DND-41 (cell line): ENCODE data around the gene B3GLCT.

Experiments used
- ATAC-seq: fragments of 200-7000 bp; cut with Tn5 transposase; 3 replicates; pipeline ENCODE4 v1.9.1; 2021; ENCODE audit warnings: low read depth; ENCODE audit not compliant: insufficient read depth
- DNase-seq: peaks from one replicate; pipeline ENCODE4 v3.0.0-alpha.2; 2020
- H2AFZ ChIP-seq: 2 replicates; pipeline ENCODE4 v1.6.0; 2012; ENCODE audit warnings: low read depth, low read length
- H3K27ac ChIP-seq: 2 replicates; pipeline ENCODE4 v1.5.1; 2012; ENCODE audit warnings: low read length, inconsistent platforms
- H3K27me3 ChIP-seq: fragments of 200-600 bp; sonication (generic); 2 replicates; pipeline ENCODE4 v1.6.0; 2012; ENCODE audit warnings: low read length, mild to moderate bottlenecking, inconsistent platforms; ENCODE audit not compliant: insufficient read depth, poor library complexity
- H3K36me3 ChIP-seq: 2 replicates; pipeline ENCODE4 v1.5.1; 2012; ENCODE audit warnings: low read length, inconsistent platforms; ENCODE audit not compliant: insufficient read depth
- H3K4me1 ChIP-seq: 2 replicates; pipeline ENCODE4 v1.5.1; 2012; ENCODE audit warnings: mild to moderate bottlenecking, low read length; ENCODE audit not compliant: insufficient read depth
- H3K4me2 ChIP-seq: 2 replicates; pipeline ENCODE4 v1.6.0; 2012; ENCODE audit warnings: mild to moderate bottlenecking, moderate library complexity, low read length, inconsistent platforms; ENCODE audit not compliant: insufficient read depth
- H3K4me3 ChIP-seq, 2 experiments: fragments of 200-600 bp in 1 of 2; shearing (Covaris generic) in 1 of 2; 2 replicates each; pipeline ENCODE4 v1.5.1; 2012 to 2016; ENCODE audit warnings: inconsistent platforms in 2 of 2, low read length in 2 of 2, mild to moderate bottlenecking in 2 of 2, low read depth in 1 of 2, moderate library complexity in 1 of 2
- H3K79me2 ChIP-seq: 2 replicates; pipeline ENCODE4 v1.6.0; 2012; ENCODE audit warnings: low read length, inconsistent platforms; ENCODE audit not compliant: insufficient read depth
- H3K9ac ChIP-seq: 2 replicates; pipeline ENCODE4 v1.6.0; 2012; ENCODE audit warnings: low read depth, mild to moderate bottlenecking, inconsistent platforms, low read length, moderate library complexity
- H3K9me3 ChIP-seq: 2 replicates; pipeline ENCODE4 v1.5.1; 2012; ENCODE audit warnings: low read length, moderate library complexity, mild to moderate bottlenecking, inconsistent platforms; ENCODE audit not compliant: insufficient read depth, severe bottlenecking
- H4K20me1 ChIP-seq: 2 replicates; pipeline ENCODE4 v1.6.0; 2012; ENCODE audit warnings: low read length; ENCODE audit not compliant: insufficient read depth
- CTCF ChIP-seq: IDR thresholded peaks from 2 replicates; pipeline ENCODE4 v1.5.1; 2012; ENCODE audit warnings: borderline replicate concordance, low read length, moderate library complexity, mild to moderate bottlenecking; ENCODE audit not compliant: poor library complexity, severe bottlenecking; ENCODE audit errors: extremely low read depth
- EZH2 ChIP-seq: IDR thresholded peaks from 3 replicates; pipeline ENCODE4 v1.6.1; 2012; ENCODE audit warnings: borderline replicate concordance, low read depth, mild to moderate bottlenecking, moderate library complexity, low read length, inconsistent platforms; ENCODE audit not compliant: severe bottlenecking

B3GLCT gene

GRCh38 chr13:31167490-31167889 lies 32.3 kb upstream of the B3GLCT start:
- no peak for ATAC-seq
- Histone ChIP-seq H3K9me3 (no peaks in the 10 kb centered on the region), H3K4me2 (no peak overlapping the region), H3K4me1 (peaks cover 12% of the 10 kb centered on the region), H3K27ac (no peak overlapping the region), H3K36me3 (no peaks in the 10 kb centered on the region), H3K27me3 (no peaks in the 10 kb centered on the region), H4K20me1 (no peaks in the 10 kb centered on the region), H3K9ac (no peak overlapping the region), H2AFZ (no peak overlapping the region), H3K79me2 (peaks cover 11% of the 10 kb centered on the region), H3K4me3 (no peak overlapping the region)
- TF ChIP-seq CTCF (no peak), EZH2 (no peak)
- no peak for DNase-seq

- H3K79me2 ChIP-seq: peaks cover 5% of the 10 kb centered on the region
- H3K4me1 ChIP-seq: peaks cover 8% of the 10 kb centered on the region
- H3K27me3 ChIP-seq: no peaks in the 10 kb centered on the region
- H3K4me3 ChIP-seq: no peak overlapping the region
- no peaks in the 10 kb centered on the region for H3K36me3 ChIP-seq
- no peak overlapping the region for H3K27ac ChIP-seq
- DNase-seq: no peak
- H2AFZ ChIP-seq: no peak overlapping the region
- H3K9me3 ChIP-seq: no peaks in the 10 kb centered on the region
- ATAC-seq: no peak
- TF ChIP-seq CTCF (no peak), EZH2 (no peak)
- no peak overlapping the region for H3K4me2 ChIP-seq
- no peaks in the 10 kb centered on the region for H4K20me1 ChIP-seq
- no peak overlapping the region for H3K9ac ChIP-seq
Measured at GRCh38 chr13:31168166-31168565, 31.6 kb upstream of the B3GLCT start.

- TF ChIP-seq CTCF: no peak
- TF ChIP-seq EZH2: no peak
- H3K79me2 ChIP-seq: no peaks in the 10 kb centered on the region
- H3K27ac ChIP-seq: no peak overlapping the region
- no peaks in the 10 kb centered on the region for H3K27me3 ChIP-seq
- no peaks in the 10 kb centered on the region for H3K36me3 ChIP-seq
- H3K4me1 ChIP-seq: peaks cover 2% of the 10 kb centered on the region; the same call in 1 of the 2 replicates
- H3K9ac ChIP-seq: no peak overlapping the region
- H3K4me3 ChIP-seq: no peak overlapping the region
- no peak overlapping the region for H2AFZ ChIP-seq
- no peaks in the 10 kb centered on the region for H3K9me3 ChIP-seq
- no peaks in the 10 kb centered on the region for H4K20me1 ChIP-seq
- ATAC-seq: no peak
- DNase-seq: no peak
- H3K4me2 ChIP-seq: no peak overlapping the region
Measured at GRCh38 chr13:31168736-31169135, 31.0 kb upstream of the B3GLCT start.

- no peak for DNase-seq
- no peaks in the 10 kb centered on the region for H3K27me3 ChIP-seq
- no peak overlapping the region for H3K27ac ChIP-seq
- TF ChIP-seq EZH2: no peak
- TF ChIP-seq CTCF: no peak
- H3K4me2 ChIP-seq: no peak overlapping the region
- no peaks in the 10 kb centered on the region for H3K79me2 ChIP-seq
- H3K4me1 ChIP-seq: no peaks in the 10 kb centered on the region
- H3K36me3 ChIP-seq: no peaks in the 10 kb centered on the region
- H3K9ac ChIP-seq: no peak overlapping the region
- ATAC-seq: no peak
- no peak overlapping the region for H3K4me3 ChIP-seq
- H3K9me3 ChIP-seq: no peaks in the 10 kb centered on the region
- no peak overlapping the region for H2AFZ ChIP-seq
- no peaks in the 10 kb centered on the region for H4K20me1 ChIP-seq
Measured at GRCh38 chr13:31172001-31172400, 27.8 kb upstream of the B3GLCT start.
